Stimulated activated CD4-positive, alpha-beta T cell treated with anti-CD3 and anti-CD28 coated beads, Interleukin-12 subunit alpha, Interleukin-12 subunit beta, amount 100 ng/mL, for 48 hours (primary cell): ENCODE results near the gene CAMK1D.

Source experiments
- DNase-seq, 3 donors: peaks; one replicate each; pipeline ENCODE4 v3.0.0-alpha.2; 2020; ENCODE audit warnings: low read depth in 2 of 3, low spot score in 1 of 3

The CAMK1D gene

DNA sequence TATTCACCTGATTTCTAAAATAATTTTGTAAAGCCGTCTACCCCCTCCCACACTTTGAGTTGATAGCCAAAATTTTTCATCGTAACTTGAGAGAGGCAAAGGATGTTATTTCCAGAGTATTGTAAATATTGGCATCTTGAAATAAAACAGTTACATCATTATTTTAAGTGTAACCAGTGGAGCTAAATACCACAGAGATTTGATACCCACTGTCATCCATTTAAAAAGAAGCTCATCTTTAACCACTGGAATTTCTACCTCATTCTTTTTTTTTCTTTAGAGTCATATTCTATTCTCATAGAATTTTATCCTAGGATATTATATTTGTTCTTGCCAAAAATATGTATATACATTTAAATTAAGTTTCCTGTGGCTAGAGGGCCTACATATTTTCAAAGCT is 48.6 kb downstream of the CAMK1D start:
- DNase-seq: no peak

GRCh38 chr10:12400266-12400931 is 51.1 kb downstream of the CAMK1D start:
- no peak for DNase-seq

DNA sequence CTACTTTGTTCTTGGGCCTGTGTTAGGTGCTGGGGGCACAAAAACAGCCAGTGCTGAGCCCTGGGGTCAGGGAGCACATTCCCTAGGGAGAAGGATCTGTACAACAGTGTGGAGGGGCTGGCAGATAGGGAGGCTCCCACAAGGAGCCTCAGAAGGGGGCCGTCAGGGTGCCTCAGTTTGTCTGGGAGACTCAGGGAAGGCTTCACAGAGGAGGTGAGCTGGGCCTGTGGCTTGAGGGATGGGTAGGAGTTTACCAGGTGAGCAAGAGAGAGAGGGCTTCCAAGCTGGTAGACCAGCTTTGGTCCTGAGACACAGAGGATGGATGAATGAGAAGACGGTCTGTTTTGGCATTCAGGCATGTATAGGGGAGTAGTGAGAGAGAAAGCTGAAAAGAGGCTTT is 52.1 kb downstream of the CAMK1D start:
- DNase-seq: no peak

- no peak for DNase-seq
These were observed 53.8 kb downstream of the CAMK1D start for GRCh38 chr10:12403119-12403518.

- no peak for DNase-seq
These were observed 56.3 kb downstream of the CAMK1D start for GRCh38 chr10:12405342-12406320.

DNA sequence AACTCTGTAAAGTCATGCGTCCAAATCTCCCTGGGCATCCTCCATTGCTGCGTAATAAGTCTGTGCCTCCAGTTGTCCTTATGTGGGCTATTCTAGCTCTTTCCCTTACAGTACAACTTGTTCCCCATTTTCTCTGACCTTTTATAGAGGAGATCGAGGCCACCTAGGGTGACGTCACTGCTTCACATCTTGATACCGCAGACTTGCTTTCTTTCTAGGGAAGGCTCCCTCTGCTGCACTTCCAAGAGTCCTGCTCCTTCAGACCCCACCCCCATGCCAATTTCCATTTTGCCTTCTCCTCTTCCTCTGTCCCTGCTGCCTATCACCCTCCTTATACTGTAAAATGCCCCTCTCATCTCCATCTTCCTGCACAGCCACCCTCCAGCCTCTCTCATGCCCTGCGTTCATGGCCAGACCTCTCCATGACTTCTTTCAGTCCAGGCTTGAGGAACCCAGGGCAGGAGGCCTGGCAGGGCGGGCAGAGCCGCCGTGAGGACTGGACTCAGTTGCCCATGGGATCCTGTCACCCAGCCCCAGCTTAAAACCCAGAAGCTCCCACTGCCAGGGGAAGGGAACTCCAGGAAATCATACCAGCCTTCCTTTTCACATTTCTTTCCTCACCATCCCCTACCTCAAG is 57.5 kb downstream of the CAMK1D start:
- no peak for DNase-seq

DNA sequence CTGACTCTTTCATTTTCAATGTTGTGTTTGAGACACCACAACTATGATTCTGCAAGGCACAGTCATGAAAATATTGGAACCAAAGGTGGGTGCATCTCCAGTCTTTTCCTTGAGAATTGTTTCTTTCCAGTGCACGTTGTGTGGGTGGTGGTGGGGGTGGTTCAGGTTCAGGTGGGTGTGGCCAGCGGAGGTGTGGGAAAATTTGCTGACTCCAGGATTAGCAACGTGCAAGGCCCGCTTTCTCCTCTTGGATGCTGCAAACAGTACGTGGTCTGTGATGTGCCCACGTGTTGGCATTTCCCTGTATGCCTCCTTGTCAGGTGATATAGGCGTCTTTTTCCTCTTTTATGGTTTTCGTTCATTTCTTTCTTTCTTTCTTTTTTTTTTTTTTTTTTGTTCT is 59.1 kb downstream of the CAMK1D start:
- DNase-seq: no peak

DNA sequence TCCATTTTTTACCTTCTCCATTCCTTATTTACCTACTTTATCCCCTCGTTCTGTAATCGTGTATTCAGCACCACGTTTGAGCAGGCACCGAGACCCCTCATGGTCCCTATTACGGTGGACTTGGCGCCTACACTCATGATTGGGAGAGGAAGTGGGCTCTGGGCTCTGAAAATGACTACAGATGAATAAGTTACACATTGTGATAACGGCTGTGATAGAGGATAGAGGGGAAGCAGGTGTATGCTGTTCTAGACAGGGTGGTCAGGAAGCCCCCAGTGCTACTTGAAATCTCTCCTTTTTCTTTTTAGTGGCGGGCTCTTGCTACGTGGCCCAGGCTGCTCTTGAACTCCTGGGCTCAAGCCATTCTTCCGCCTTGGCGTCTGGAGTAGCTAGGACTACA is 59.8 kb downstream of the CAMK1D start:
- no peak for DNase-seq

- no peak for DNase-seq
These were observed 60.3 kb downstream of the CAMK1D start for GRCh38 chr10:12409613-12410012.

- DNase-seq: peak; percentile 24 to 37 (median 34)
These were observed 63.5 kb downstream of the CAMK1D start for GRCh38 chr10:12412666-12413368.

DNA sequence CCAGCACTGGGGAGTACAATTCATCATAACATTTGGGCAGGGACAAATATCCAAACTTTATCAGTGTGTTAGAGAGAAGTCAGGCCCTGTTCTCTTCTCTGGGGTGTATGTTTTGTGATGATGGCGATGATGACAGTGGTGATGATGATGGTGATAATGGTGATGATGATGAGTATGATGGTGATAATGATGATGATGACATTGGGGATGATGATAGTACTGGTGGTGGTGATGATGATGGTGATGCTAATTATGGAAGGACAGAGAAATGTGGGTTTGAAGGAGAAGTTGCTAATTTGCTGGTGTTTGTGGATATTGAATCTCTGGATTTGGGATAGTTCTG is 64.0 kb downstream of the CAMK1D start:
- no peak for DNase-seq

- no peak for DNase-seq
These were observed 65.1 kb downstream of the CAMK1D start for GRCh38 chr10:12414278-12414989.

GRCh38 chr10:12416344-12417050 is 67.2 kb downstream of the CAMK1D start:
- DNase-seq: no peak

DNA sequence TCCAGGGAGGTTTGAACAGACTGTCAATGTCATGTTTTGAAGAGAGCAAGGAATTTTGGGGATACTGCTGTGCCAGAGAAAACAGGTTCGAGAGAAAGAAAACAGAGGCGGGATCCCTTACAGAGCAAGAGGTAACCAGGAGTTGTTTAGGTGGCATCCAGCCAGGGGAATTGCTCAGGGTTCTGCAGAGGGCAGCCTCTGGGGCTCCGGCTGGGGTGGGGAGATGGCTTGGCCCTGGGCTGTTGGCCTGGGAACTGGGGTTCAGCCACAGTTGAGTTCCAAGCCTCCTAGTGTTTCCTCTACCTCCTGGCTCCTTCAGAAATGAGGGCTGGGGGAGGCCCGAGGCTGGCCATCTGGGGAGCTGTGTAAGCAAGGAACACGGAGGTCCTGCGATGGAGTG is 68.0 kb downstream of the CAMK1D start:
- DNase-seq: no peak

DNA sequence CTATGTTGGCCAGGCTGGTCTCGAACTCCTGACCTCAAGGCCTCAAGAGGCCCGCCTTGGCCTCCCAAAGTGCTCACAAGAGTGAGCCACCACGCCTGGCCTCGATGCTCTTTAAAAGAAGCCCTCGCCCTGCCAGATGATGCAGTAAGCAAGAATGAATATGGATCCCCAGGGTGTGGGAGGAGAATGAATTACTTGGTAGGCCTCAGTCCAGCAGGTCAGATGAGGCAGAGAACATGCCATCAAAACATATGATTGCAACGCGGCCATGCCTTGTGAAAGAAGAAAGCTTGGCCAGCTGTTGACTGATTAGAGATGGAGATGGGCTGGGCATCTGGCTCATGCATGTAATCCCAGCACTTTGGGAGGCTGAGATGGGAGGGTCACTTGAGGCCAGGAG is 68.7 kb downstream of the CAMK1D start:
- no peak for DNase-seq

DNA sequence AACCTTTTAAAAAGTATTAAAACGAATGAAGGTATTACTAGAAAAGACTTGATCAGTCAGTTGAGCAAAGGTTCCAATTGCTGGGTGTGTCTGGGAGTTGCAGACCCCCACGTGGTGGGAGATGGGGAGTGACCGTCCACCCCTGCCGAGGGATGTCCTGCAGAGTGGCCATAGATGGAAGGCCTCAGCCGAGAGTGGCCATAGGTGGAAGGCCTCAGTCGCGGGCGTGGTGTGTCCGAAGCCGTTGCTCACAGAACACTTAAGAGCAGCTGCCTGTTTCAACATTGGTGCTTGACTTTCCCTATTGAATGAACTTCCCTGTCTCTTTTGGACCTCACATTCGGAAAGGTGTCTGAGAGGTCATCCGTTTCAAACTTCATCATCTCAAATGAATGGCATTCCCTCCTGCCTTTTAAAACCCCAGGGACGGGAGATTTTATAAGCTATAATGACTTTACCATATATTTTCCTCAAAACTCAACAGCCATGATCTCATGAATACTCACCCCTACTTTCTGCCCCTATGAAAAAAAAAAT is 69.4 kb downstream of the CAMK1D start:
- no peak for DNase-seq

- peak; percentile 70 to 71 (median 71) for DNase-seq
These were observed 70.0 kb downstream of the CAMK1D start for GRCh38 chr10:12419262-12419847.

DNA sequence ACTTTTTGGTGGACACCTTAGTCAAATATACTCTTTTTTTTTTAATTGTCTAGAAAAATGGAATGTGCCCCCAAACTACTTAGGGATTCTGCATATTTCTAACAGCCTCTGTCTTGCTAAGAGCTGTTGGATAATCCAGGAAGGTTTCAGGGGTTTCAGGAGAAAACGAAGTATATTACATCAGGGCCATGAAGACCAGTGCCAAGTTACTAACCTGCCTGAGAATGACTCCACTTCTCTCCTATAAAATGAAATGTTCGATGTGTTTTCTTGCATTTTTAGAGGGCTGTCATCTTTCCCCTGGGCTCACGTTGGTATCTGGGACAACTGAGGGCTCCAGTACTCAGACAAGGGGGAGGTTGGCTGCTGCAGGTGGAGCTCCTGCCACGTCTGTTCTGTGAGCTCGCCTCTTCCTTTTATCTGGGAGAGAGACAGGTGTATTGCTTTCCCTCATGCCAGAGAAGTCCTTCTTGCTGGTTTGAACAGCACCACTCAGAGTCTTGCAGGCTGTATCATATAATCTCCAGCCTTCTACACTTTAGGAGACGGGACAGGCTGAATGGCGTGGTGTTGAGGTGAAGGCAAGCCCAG is 71.3 kb downstream of the CAMK1D start:
- DNase-seq: no peak

GRCh38 chr10:12422189-12422588 is 72.8 kb downstream of the CAMK1D start:
- no peak for DNase-seq
